GM19324 (cell line): ENCODE results near the gene RGS3.

Experiments used
- ATAC-seq: cut with Tn5 transposase; IDR thresholded peaks from one replicate; pipeline ENCODE4 v1.9.1; 2021; ENCODE audit warnings: mild to moderate bottlenecking, moderate library complexity; ENCODE audit not compliant: unreplicated experiment, low FRiP score

RGS3 gene

DNA sequence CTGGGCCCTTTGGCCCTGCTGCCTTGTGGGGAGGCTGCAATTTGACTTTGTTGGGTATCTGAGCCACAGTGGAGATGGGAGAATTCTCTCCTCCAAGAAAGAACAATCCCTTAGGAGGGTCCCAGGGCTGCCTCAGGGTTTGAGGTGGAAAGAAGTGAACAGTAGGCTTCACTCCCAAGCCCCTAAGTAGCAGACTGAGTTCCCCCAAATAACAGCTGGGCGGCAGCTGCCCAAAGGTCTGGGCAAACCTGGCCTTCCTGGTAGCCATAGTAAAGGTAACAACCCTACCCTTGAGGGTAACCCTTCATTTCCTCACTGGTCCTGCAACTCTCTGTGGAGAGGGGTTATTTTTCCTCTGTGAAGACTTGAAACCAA, 746 bp downstream of the RGS3 start:
- ATAC-seq: no peak

DNA sequence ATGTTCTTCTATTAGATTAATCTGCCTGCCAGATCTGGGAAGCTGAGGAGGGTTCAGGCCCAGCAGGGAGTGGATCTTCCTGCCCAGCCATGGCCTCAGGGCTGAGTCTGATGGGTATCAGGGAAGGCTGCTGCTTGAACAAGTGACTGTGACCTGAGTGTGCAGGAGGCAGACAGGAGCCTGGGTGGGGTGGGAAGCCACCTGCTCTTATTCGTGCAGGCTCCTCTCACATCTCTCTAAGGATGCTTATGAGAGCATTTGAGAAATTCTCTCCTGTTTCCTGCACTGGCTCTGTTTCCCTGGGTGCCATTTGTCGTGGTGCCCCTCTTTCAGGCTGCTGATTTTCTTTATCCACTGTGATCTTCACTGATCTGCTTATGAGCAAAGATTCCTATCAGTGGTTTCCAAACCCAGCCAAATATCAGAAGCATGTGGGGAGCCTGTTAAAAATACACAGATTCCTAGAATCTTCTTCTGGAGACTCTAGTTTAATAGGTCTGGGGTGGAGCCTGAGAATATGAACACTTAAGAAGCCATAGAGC, 2.1 kb downstream of the RGS3 start:
- no peak for ATAC-seq

DNA sequence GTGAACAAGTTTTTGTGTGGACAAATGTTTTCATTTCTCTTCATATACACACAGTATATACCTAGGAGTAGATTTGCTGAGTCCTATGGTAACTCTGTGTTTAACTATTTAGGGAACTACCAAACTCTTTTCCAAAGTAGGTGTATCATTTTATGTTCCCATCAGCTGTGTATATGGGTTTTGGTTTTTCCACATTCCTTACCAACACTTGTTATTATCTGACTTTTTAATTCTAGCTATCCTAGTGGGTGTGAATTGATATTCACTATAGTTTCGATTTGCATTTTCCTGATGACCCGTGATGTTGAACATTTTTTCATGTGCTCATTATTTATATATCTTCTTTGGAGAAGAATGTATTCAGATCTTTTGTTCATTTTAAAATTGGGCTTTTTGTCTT, 3.7 kb downstream of the RGS3 start:
- no peak for ATAC-seq

DNA sequence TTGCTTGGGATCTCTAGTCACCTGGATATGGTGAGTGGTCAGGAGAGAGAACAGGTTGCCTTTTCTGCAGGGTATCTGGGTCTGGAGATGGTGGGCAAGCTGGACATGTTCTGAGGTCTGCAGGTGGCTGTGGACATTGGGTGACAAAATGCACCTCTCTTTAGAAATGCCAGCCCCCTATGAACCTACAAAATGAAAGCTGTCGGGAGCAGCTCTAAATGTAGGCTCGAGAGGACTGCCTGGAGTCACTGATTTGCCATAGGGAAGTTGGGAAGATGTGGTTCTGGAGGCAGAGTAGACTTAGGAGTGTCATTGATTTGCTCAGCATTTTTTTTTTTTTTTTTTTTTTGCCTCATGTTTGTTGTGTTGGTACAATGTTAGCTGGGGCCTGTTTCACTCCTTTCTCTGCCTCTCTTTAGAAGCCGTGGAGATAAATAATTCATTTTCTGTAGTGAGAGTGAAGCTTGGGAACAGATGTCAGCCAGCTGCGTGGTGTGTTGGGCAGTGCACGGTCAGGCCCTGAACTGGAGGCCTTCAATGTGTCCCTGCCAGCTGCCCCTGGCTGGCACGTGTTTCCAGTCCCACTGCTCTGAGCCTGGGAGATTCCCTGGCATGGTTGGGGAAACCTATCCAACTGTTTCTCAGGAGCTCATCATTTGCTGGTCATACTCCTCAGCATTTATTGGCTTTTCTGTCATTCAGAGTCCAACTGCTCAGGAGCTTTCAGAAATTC, 5.4 kb downstream of the RGS3 start:
- no peak for ATAC-seq

DNA sequence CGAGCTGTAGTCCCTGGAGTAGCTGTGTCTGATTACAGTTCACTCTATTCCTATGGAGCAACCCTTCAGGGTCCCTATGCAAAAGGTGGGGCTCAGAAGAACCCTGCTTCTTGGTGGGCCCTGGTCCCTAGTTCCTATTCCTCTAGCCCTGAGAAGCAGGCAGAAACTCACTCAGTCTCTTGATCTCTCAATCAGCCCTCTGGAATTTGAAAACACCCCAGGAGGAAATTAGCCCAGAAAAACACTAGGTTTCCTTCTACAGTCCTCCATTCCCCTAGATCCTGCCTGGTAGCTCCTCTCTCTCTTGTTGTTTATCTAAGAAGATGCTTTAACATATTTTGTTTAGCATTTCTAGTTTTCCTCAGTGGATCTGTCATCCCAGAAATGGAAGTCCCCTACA, 7.6 kb downstream of the RGS3 start:
- ATAC-seq: no peak

DNA sequence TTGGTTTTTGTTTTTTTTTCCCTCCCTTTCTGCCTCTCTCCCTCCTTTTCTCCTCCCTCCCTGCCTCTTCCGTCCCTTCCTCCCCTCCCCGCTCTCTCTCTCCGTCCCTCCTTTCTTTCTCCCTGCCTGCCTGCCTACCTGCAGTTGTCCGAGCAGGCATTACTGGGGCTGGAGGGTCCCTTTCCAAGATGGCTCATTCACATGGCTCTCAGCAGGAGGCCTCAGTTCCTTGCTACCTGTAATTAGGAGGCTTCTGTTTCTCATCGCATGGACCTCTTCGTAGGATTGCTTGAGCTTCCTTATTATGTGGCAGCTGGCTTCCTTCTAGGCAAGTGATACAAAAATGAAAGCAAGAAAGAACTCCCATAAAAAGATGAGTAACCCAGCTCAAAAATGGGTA, 8.0 kb downstream of the RGS3 start:
- ATAC-seq: no peak

DNA sequence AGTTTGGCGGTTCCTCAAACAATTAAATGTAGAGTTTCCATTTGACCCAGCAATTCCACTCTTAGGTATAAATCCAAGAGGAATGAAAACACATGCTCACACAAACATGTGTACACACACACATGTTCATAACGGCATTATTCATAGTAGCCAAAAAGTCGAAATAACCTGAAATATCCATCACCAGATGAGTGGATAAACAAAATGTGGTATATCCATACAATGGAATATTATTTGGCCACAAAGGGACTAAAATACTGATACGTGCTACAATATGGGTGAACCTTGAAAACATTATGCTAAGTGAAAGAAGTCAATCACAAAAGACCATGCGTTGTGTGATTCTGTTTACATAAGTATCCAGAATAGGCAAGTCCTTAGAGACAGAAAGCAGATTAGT, 8.7 kb downstream of the RGS3 start:
- ATAC-seq: no peak

DNA sequence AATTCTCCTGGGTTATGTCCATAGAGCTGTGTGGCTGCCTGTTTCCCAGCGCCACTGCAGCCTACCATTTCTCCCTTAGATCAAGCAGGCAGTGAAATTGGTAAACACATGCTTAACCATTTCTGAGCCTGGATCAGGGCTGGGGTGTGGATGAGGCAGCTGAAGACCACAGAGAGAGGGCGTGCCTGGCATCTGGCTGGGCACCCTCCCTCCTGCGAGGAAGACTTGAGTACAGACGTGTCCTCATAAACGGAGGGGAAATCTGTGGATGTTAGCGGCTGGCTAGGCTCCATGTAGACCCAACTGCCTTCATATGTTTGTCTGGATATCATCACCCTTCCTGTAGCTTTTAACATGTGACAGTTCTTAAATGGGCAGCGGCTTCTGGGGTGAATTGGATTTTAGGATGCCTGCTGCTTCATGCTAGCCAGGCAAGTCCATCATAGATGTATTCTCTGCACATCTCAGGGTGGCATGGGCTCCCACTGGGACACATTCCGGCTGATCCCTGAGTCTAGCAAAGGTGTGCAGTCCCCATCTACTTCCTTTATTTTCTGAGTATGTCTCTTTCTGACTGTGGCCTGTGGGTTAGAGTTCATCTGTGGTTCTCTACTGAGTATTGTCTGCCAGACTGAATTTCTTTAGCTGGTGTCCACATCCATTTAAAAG, 11.0 kb downstream of the RGS3 start:
- ATAC-seq: no peak

DNA sequence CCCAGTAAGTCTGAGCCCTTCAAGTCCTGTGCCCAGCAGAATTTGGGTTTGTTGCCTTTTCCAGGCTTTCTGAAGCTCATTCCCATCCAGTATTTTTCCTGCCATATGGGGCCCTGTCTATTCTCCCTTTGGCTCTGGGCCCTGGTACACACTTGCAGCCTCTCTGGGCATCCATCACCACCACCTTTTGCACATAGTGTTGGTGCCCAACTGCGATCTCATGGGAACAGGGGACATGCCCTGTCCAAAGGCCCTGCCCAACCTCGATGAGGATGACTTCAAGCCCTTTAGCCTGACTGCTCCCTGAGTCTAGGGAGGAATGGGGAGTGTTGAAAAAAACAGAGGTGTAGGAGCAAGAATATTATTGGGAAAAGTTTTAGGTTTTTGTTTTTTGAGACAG, 11.5 kb downstream of the RGS3 start:
- ATAC-seq: no peak

DNA sequence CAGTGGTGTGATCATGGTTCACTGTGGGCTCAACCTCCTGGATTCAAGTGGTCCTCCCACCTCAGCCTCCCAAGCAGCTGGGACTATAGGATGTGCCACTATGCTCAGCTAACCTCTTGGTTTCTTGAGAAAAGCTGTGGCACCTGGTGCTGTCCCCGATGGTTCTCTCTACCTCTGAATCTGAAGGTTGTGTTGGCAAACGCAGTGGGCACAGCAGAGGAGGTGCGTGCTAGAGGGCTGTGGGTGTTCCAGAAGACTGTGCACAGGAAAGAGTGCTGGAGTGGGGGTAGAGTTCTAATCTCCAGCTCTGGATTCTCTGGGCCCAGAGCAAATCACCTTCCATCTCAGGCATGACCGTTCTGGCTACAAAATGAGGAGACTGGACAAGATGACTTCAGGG, 12.5 kb downstream of the RGS3 start:
- ATAC-seq: no peak

DNA sequence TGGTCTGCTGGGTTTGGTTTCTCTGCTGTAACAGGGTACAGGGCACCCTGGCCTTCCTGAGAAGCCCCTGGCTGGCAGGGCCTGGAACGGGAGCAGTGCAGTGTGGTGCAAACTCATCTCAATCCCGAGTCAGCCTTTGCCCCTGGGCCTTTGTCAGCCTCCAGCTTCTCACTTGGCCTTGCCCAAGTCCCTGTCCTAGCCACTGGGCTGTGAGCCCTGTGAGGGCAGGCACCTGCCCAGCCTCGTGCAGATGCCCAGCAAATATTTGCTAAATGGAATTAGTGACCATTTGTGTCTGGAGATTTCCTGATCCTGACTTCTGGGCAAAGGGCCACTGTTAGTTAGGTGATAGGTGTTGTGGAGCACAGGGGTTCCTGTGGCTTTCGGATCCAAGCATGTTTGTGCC, 13.0 kb downstream of the RGS3 start:
- no peak for ATAC-seq

DNA sequence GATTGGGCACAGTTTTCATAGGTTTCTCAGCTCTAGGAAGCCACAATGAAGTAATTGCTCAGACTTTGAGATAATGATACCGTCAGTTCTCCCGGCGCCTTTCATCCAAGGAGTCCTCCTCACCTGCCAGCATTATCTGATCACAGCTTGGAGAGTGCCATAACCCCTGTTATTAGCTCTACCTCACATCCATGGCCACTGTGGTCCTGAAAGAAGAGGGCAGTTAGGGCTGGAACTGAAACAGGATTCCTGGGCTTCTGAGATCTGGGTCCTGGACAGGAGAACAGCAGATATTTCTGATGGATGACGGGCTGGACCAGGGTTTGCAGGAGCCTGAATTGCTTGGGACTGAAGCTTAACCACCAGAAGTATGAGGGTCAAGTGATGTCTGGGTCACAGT, 13.5 kb downstream of the RGS3 start:
- no peak for ATAC-seq

DNA sequence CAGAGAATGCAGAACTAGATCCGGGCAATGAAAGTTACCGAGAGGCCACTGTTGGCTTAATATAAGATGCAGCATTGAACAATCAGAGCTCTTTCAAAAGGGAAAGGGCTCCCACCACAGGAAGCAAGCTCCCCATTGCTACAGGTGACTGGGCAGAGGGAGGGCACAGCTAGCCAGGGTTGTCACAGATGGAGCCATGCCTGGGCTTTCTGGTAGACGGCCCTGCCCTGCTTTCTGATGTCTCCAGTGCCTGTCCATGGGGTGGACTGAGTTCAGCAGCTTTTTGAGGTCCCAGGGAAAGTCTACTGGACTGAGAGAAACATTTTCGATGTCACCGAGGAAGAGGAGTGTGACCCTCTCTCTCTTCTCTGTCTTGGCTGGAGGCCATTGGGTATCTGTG, 14.1 kb downstream of the RGS3 start:
- no peak for ATAC-seq

DNA sequence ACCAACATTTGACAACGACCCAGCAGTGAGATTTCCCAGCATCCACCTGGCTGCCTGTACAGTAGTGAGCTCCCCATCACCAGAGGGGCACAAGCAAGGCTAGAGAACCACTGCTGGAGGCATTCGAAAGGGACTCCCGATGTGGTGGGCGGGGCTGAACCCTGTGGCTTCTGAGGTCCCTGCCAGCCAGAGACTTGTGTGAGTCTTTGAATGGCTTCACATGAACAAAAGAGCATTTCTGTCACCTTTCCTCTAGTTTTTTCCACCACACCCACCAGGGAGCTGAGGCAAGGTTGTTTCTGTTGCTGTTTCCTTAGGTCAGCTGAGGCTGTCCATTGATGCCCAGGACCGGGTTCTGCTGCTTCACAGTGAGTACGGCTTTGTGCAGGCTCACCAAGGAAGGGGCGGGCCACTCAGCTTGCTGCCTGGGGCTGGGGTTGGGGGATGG, 15.7 kb downstream of the RGS3 start:
- no peak for ATAC-seq

DNA sequence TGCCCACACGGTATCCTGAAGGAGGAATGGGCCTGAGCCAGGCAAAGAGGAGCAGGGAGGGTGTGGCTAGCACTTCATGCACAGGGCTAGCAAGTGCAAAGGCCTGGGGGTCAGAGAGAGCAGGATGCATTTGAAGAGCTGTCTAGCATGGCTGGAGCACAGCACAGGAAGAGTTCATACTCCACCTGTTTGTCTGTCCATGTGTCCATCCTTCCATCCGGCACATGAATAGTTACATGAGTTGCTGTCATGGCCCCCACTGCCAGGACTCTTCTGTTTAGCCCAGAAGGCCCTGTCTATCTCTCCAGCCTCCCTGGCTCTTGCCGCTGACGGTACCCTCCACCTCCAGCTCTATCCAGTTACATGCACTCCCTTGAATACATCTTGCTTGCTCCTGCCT, 17.1 kb downstream of the RGS3 start:
- ATAC-seq: no peak

DNA sequence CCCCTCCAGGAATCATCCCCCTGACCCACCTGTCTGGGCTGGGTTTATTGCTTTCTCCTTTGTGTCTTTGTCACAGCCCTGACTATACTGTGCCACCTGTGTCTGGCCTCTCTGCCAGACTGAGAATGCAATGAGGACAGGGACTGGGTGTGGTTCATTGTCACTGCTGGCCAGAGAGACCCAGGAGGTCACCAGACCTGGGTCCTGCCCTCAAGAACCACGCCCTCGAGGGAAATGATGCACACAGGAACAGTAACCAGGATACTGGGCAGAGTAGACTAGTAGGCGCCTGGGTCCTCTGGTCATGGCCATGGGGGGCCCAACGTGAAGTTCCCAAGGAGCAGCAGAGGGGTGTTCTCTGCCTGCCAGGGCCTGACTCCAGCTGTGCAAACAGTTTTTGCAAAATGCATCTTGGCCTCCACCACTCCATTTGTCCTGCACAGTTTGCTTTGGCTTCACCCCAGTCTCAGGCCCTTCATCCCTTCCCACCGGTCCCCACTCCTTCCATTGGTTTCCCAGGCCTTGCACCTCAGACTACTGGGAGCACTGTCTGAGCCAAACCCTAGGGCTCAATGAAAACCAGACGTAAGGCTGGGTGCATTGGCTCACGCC, 17.8 kb downstream of the RGS3 start:
- ATAC-seq: no peak

DNA sequence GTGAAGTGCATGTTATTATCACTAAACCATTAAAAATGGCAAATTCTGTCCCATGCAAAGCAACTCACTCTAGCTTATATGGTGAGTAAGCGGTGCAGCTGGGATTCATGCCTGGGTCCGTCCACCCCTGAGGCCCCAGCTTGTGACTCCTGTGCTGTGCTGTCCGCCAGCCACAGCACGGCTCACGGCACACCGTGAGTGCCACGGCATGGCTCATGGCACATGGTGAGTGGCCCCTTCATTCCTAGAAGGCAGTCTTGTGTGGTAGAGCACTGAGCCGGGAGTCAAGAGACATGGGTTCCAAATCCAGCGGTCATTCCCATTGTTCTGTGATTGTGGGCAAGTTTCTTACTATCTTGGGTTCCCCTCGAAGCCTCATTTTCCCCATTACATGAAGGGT, 18.8 kb downstream of the RGS3 start:
- no peak for ATAC-seq

DNA sequence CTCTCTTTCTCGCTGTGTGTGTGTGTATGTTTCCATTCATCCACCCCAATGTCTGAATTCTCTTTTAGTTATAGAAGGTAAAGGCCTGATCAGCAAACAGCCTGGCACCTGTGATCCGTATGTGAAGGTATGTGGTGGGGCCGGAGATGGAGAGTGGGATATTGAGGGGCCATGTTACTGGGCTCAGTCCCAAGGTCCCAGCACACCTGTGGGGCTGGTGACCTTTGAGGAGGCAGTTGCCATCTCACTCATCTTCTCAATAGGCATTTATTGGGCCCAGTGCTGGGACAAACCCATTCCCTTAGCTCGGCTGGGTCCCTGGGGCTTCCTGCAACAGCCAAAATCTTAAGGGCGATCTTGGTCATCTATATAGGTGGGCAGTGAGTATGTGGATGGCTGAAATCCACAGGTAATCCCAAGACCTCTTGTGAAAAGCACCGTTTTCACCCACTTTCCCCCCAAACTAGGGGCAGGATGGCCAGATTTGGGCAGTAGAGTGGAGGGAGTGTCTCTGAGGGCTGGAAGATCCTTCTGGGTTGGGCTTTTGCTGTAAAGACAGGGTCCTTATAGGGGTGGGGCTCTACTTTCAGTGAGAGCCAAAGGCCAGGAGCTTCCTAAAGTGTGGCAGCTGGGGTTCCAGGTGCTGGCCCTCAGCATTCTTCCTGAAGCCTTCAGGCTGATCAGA, 19.6 kb downstream of the RGS3 start:
- no peak for ATAC-seq

DNA sequence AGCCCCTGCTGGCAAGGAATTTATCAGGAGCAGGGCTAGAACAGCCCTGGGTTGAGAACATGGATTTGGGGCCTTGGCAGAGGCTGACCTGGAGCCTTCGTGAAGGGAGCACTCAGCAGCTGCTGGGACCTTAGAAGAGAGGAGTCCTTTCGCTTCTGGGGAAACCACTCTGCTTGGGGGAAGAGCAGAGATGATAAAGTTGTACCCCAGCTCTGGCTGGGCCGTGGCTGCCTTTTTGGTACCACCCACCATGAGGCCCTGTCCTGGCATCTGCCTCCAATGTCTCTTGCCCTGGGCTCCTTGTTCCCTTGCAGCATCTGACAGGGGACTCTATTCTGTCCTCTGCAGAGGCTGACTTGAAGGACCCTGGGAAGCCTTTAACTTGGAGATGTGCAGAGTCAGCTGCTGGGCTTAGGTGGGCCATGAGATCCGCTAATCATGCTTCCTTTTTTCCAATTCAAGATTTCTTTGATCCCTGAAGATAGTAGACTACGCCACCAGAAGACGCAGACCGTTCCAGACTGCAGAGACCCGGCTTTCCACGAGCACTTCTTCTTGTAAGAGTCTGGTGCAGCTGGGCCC, 20.2 kb downstream of the RGS3 start:
- ATAC-seq: no peak

DNA sequence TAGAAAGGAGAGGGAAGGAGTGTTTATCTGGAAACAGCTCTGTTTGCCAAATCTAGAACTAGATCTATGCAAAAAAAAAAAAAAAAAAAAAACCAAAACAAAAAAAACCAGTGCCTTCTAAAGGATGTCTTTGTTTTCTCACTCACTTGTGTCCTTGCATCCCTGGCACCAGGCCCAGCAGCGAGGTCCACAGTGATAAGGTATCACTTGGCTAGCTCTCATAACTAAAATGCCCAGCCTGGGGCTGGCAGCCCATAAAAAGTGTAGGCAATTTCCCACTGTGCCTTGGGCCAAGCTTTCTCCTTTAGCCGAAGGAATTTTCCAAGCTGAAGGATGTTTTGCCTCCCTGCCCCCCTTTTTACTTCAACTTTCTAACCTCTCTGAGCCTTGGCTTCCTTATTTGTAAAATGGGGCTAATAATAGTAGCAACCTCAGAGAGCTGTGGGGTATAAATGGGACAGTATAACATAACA, 20.8 kb downstream of the RGS3 start:
- ATAC-seq: no peak

DNA sequence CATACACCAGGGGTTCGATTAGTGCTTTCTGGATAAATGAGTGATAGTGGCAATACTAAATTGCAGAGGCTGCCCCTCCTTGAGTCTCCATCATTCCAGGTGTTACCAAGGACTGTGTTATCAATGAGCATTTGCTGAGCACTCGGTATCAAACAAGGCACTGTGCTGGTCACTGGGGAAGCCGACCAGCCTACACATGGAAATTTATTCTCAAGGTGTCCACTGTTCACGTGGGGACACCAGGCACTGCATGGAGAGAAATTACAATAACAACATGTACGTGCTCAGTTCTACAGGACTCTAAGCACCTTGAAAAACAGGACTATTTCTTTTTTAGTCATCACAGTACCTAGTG, 22.2 kb downstream of the RGS3 start:
- no peak for ATAC-seq
